Thoracic aorta (tissue), 2 donors: ENCODE data around the gene SLC35F1. TPM values are rescaled to one million over a fixed set of nuclear protein-coding genes. Genes with fewer than 3 reads are reported as not detected.

Experiments
- ATAC-seq: fragments of 150-250 bp; one replicate; pipeline ENCODE4 v1.8.0; 2017; ENCODE audit warnings: low read depth; ENCODE audit not compliant: insufficient number of reproducible peaks, low FRiP score
- DNase-seq: peaks from one replicate; pipeline ENCODE4 v3.0.0-alpha.2; 2020; ENCODE audit warnings: low spot score
- H3K27ac ChIP-seq, 2 donors: fragments of 200-600 bp; sonication (generic); 1 replicate in 1 of 2; 2 replicates in 1 of 2; pipeline ENCODE4 v1.5.1; 2016; ENCODE audit warnings: mild to moderate bottlenecking in 2 of 2, moderate library complexity in 2 of 2
- H3K27me3 ChIP-seq: fragments of 200-600 bp; sonication (generic); replicated peaks from 2 replicates; pipeline ENCODE4 v1.6.0; 2016; ENCODE audit warnings: mild to moderate bottlenecking; ENCODE audit not compliant: insufficient read depth
- H3K36me3 ChIP-seq: fragments of 200-600 bp; sonication (generic); one replicate; pipeline ENCODE4 v1.5.1; 2016
- H3K4me1 ChIP-seq, 2 donors: fragments of 200-600 bp; sonication (generic); 1 replicate in 1 of 2; 2 replicates in 1 of 2; pipeline versions ENCODE4 v1.5.1 to v1.6.0; 2016; ENCODE audit warnings: low read depth in 2 of 2, mild to moderate bottlenecking in 1 of 2; ENCODE audit not compliant: control insufficient read depth in 1 of 2
- H3K4me3 ChIP-seq: fragments of 200-600 bp; sonication (generic); 2 replicates; pipeline ENCODE4 v1.5.1; 2016; ENCODE audit warnings: mild to moderate bottlenecking
- H3K9me3 ChIP-seq: fragments of 200-600 bp; sonication (generic); 2 replicates; pipeline ENCODE4 v1.5.1; 2016
- total RNA-seq, 2 donors: library from RNA; depleted of rRNA; stranded (reverse); fragments of >200 nt; gene quantifications; one replicate each; pipeline versions ENCODE4 v1.1.0 to v1.2.3, GENCODE V29; 2016
- TF ChIP-seq, protein P1 (sequence below): fragments of 200-600 bp; sonication (generic); IDR thresholded peaks from one replicate; pipeline ENCODE4 v1.5.1; 2019; ENCODE audit warnings: antibody characterized with exemption

SLC35F1 gene
- total RNA-seq, 2 donors from 2014 or later: 0.81 to 3.0 TPM

DNA sequence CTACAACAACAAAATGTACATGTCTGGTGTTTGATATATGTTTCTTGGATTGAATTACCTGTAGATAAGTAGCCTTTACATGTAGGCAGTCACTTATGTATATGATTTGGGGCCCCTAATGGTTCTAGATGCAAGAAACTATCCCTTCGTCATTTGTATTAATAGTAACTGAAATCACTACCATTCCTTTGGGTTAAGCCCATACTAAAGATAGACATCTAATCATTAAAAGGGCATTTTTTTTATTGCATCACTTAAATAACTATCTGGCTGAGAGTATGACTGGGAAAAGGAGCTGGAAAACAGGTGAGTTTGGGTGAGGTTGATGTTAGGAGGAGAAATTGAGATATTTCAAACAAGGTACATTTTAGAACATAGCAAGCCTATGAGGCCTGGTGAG is 427.6 kb downstream of the SLC35F1 start:
- Histone ChIP-seq H3K9me3 (no peaks in the 10 kb centered on the region), H3K4me3 (no peak overlapping the region), H3K27me3 (no peaks in the 10 kb centered on the region), H3K36me3 (no peaks in the 10 kb centered on the region), H3K27ac (no peak overlapping the region), H3K4me1 (no peaks in the 10 kb centered on the region)
- ATAC-seq (peak; percentile 28), DNase-seq (no peak)
- TF ChIP-seq, protein P1, sequence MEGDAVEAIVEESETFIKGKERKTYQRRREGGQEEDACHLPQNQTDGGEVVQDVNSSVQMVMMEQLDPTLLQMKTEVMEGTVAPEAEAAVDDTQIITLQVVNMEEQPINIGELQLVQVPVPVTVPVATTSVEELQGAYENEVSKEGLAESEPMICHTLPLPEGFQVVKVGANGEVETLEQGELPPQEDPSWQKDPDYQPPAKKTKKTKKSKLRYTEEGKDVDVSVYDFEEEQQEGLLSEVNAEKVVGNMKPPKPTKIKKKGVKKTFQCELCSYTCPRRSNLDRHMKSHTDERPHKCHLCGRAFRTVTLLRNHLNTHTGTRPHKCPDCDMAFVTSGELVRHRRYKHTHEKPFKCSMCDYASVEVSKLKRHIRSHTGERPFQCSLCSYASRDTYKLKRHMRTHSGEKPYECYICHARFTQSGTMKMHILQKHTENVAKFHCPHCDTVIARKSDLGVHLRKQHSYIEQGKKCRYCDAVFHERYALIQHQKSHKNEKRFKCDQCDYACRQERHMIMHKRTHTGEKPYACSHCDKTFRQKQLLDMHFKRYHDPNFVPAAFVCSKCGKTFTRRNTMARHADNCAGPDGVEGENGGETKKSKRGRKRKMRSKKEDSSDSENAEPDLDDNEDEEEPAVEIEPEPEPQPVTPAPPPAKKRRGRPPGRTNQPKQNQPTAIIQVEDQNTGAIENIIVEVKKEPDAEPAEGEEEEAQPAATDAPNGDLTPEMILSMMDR: no peak

DNA sequence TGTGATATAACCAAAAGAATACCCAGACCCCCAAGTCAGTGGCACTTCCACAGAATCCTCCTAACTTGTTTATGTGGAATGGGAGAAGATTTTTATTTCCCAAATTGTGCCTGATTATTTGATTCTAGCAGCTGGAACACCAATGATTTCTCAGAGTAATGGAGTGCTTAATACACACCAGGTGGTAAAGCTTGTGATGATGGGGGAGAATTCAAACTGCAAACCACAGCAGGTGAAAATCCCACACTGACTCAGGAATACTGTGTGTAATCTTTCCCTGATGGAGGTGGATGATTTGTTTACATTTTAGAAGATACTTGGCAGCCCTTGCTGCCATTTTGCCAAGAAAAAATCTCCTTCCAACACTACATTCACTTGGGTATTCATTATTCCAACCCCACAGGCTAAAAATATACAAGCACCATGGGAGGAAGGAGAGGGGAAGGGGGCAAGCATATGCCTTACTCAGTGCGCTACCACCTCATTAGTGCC is 428.3 kb downstream of the SLC35F1 start:
- ATAC-seq (no peak), DNase-seq (no peak)
- H3K27ac ChIP-seq: no peak overlapping the region
- TF ChIP-seq, protein P1: no peak
- H3K4me1 ChIP-seq: no peaks in the 10 kb centered on the region
- H3K4me3 ChIP-seq: no peak overlapping the region
- no peaks in the 10 kb centered on the region for H3K9me3 ChIP-seq
- no peaks in the 10 kb centered on the region for H3K36me3 ChIP-seq
- no peaks in the 10 kb centered on the region for H3K27me3 ChIP-seq

GRCh38 chr6:118344014-118344670 is 437.1 kb downstream of the SLC35F1 start:
- TF ChIP-seq, protein P1: no peak

DNA sequence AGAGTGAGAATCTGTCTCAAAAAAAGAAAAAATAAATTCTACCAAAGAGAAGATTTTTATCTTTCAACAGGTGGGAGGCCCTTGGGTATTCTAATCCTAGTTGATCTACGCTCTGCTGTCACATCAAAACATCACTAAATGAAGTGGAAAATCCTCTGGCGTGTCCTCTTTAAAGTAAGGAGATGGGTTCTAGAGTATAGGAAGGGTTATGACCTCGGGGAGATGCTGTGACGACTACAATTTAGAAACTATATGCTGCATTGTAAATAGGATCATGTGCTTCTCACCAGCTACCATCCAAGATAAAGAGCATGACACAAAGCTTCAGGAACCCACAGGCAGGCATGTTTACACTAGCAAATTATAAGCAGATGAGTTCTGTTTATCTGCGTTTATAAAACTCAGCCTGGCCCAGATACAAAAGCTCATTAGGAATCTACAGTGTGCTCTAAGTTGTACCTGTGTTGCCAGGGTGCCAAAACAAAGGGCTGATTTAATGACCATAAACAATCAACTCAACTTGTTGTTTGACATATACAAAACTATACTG is 443.9 kb downstream of the SLC35F1 start:
- H3K9me3 ChIP-seq: no peaks in the 10 kb centered on the region
- ATAC-seq (no peak), DNase-seq (no peak)
- H3K4me1 ChIP-seq: no peaks in the 10 kb centered on the region
- no peaks in the 10 kb centered on the region for H3K27me3 ChIP-seq
- H3K4me3 ChIP-seq: no peak overlapping the region
- H3K36me3 ChIP-seq: no peaks in the 10 kb centered on the region
- no peak overlapping the region for H3K27ac ChIP-seq
- TF ChIP-seq, protein P1: no peak

More at GRCh38 chr6:118344014-118344670, 437.1 kb downstream of the SLC35F1 start:
- no peak overlapping the region for H3K4me3 ChIP-seq
- no peak overlapping the region for H3K27ac ChIP-seq
- ATAC-seq (no peak), DNase-seq (no peak)
- H3K36me3 ChIP-seq: no peaks in the 10 kb centered on the region
- H3K27me3 ChIP-seq: no peaks in the 10 kb centered on the region
- no peaks in the 10 kb centered on the region for H3K9me3 ChIP-seq
- no peaks in the 10 kb centered on the region for H3K4me1 ChIP-seq

- H3K4me3 ChIP-seq: no peak overlapping the region
- no peaks in the 10 kb centered on the region for H3K27me3 ChIP-seq
- no peak overlapping the region for H3K27ac ChIP-seq
- TF ChIP-seq, protein P1: no peak
- ATAC-seq: no peak
- H3K4me1 ChIP-seq: peaks cover 0 to 4% of the 10 kb centered on the region in 2 donors
- H3K9me3 ChIP-seq: no peaks in the 10 kb centered on the region
- no peaks in the 10 kb centered on the region for H3K36me3 ChIP-seq
- no peak for DNase-seq
Observed at GRCh38 chr6:118353564-118353963, 446.5 kb downstream of the SLC35F1 start.
